Testis (tissue), 2 donors: ENCODE measurements around the gene NFKBIB.

Source experiments
- CTCF ChIP-seq, 3 experiments: fragments of 450-650 bp in 2 of 3; fragments of 200-600 bp in 1 of 3; sonication (generic) in 1 of 3; IDR thresholded peaks; one replicate each; pipeline ENCODE4 v1.5.1; 2016 to 2019; ENCODE audit warnings: antibody characterized with exemption in 3 of 3, mild to moderate bottlenecking in 2 of 3, moderate library complexity in 1 of 3
- POLR2A ChIP-seq: fragments of 450-650 bp; IDR thresholded peaks from one replicate; pipeline ENCODE4 v1.6.1; 2017; ENCODE audit warnings: antibody characterized with exemption, mild to moderate bottlenecking, moderate library complexity

- TF ChIP-seq CTCF (IDR thresholded peaks at IDR 0.05): no peak
- no peak for TF ChIP-seq POLR2A
Observed at GRCh38 chr19:38945562-38946228, 45.9 kb downstream of the NFKBIB start.
